ENCODE data around the gene BANF1.

The BANF1 gene, protein sequence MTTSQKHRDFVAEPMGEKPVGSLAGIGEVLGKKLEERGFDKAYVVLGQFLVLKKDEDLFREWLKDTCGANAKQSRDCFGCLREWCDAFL

DNA sequence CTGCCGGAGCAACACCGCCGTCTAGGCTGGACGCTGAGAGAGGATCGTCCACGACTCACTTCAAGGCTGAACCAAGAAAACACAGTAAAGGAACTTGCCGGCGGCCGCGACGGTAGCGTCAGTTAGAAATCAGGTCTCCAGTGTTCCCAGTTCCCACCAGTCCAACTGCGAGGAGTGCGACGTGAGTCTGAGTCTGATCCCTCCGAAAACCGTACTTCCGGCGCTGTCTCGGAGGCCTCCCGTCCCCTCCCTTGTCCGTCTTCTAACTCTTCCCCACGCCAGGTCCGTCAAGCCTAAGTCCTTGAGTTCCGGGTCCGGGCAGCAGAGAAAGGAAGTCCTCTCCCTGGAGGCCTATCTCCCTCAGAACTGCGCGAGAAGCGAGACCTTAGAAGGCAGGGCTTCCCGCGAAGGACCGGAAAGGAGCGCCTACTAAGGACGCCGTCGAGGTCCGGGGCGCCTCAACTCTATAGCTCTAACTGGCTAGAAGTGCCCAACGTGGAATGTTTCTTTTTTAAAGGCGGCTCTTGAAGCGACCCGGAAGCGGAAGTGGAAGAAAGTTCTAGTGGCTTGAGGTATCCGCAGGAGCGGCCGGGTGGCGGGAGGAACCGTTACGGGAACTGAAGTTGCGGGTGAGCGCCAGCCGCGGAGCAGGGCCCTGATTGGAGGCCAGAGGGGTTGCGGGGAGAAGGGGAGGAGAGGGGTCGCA, at the start of gene BANF1, which contains the start of gene EIF1AD:
Gene BANF1, plus strand, starts transcription at position 562 of the 706 bp plus-strand sequence. CDS start 748 bp downstream, outside the sequence.
Gene EIF1AD, minus strand, starts transcription at position 216 of the 706 bp plus-strand sequence. CDS start 1,768 bp downstream, outside the sequence.
- DNase-seq = peak; percentile 85

DNA sequence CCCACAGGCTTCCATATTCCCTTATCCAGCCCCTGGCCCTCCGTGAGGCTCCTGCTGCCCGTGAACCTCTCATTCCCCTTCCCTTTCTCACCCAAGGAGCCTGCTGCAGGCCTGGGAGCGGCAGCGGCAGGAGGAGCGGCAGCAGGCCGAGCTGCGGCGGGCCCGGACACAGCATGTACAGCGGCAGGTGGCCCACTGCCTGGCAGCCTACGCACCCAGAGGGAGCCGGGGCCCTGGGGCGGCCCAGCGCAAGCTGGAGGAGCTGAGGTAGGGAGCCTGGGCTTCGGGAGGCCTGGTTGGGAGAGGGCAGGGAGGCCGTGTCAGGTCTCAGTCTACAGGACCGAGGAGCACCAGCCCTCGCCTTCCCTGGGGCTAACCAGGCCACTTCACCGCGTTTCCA, 48.8 kb upstream of the BANF1 start:
- DNase-seq = no peak

DNA sequence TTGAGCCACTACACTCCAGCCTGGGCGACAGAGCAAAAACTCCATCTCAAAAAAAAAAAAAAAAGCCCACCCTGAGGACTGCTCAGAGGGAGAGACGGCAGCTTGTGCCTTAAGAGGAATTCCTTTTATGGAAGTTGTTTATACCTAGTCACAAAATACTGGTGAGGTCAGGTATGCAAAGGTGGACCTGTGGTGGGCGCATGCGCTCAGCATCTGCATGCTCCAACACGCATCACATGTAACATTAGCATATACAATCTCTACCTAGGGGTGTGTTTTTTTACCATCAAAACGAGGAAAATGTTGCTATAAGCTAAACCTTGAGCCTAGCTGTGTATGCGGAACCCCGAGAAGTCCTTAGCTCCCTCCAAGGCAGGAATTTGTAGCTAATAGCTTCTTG, 47.5 kb upstream of the BANF1 start:
- DNase-seq = no peak

DNA sequence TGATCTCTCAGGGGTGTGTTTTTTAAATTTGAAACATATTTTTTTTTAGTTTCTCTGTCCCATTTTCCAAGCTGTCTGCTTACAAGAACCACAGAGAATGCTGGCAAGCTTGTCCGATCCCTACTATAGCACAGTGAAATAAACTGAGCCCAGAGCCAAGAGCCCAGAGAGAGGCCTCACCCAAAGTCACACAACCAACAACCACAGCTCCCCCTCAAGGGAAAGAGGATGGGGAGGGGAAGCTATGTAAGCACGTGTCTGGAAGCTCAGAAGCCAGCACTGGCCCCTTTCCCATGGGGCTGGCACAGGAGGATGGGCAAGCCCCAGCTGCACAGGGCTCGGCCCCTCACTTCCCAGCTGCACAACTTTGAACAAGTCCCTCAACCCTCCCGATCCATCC, 44.0 kb upstream of the BANF1 start:
- DNase-seq = no peak

DNA sequence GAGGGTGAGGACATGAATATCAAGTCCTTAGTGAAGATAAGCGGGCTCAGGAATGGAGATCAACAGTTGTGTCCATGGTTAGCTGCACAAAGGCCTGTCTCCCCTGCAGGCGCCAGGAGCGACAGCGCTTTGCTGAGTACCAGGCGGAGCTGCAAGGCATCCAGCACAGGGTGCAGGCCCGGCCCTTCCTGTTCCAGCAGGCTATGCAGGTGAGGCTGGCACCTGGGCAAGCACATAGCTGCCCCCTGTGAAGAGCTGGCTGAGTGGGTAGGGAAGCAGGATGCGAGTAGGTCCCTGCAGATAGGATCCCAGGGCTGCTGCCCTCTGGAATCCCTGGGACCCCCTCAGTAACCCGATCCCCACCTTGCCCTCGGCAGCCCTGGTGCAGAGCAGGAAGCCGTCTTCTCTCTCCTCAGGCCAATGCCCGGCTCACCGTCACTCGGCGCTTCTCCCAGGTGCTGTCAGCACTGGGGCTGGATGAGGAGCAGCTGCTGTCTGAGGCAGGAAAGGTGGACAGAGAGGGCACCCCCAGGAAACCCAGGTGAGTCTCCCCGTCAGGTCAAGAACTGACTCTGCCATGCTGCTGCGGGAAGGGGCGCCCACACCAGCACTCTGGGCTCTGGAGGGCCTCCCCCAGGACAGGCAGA, 43.4 kb upstream of the BANF1 start:
- no peak for DNase-seq

DNA sequence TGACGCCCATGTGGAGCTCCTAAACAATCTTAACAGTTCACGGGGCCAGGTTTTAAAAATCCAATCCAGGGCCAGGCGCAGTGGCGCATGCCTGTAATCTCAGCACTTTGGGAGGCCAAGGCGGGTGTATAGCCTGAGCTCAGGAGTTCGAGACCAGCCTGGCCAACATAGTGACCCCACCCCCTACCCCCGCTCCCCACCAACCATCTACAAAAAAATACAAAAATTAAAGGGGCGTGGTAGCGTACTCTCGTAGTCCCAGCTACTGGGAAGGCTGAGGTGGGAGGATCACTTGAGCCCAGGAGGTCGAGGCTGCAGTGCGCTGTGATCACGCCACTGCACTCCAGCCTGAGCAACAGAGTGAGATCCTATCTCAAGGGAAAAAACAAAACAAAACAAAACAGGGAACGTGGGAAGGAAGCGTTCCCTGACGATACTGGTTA, 41.5 kb upstream of the BANF1 start:
- no peak for DNase-seq

DNA sequence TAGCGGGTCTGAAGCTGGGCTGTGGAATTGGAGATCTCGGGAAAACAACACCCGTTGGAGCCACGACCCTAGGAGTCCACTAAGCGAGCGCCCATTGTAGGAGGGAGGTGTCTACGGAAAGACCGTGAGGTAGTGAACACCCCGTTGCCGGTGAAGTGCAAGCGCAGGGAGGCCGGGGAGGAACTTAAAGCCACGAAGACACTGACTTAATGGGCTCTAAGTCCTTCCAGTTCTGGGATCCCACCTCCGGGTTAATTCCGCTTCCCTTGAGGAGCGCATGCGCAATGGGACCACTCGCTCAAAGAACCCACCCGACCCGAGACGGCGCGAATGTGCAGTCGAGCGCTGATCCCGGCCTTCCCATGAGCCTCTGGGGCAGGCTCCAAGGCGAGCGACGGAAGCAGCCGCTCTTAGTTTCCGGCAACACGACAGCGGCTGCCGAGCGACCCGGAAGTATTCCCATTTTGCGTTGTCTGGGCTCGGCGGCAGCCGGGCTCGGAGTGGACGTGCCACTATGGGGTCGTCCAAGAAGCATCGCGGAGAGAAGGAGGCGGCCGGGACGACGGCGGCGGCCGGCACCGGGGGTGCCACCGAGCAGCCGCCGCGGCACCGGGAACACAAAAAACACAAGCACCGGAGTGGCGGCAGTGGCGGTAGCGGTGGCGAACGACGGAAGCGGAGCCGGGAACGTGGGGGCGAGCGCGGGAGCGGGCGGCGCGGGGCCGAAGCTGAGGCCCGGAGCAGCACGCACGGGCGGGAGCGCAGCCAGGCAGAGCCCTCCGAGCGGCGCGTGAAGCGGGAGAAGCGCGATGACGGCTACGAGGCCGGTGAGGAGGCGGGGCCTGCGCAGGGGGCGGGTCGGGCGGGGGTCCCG, 40.8 kb upstream of the BANF1 start, which contains the start of gene SART1:
Gene SART1, plus strand, starts transcription at position 468 of the 874 bp plus-strand sequence. Its CDS starts 47 bp downstream, at position 515.
- peak; percentile 93 for DNase-seq

DNA sequence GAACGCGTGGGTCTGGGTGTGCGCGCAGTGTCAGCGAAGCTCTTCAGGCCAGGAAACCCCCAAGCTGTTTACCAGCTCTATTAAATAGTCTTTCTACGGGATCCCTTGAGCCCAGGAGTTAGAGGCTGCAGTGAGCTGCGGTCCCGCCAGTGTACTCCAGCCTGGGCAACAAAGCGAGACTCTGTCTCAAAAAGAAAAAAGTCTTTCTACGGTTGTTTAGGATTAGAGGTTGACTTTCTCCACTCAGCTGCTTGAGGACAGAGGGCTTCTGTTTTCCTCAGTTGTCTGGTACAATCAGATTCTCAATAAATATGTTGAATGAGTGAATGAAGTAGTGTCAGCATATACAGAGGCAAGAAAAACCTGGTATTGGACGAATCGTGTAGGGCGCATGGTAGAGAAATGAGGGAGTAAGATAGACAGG, 40.1 kb upstream of the BANF1 start:
- DNase-seq = no peak

DNA sequence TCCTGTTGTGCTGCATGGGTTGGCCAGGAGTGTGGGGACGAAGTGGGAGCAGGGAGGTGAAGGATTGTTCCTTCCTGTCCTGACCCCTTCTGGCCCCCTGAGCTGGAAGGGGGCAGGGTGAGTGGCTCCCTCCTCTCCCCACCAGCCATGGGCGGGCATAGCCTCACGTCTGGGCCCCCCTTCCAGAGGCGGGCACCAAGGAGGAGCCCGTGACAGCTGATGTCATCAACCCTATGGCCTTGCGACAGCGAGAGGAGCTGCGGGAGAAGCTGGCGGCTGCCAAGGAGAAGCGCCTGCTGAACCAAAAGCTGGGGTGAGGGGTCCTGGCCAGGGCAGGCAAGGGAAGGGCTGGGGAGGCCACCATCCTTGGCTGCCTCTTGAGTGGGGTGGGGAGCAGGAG, 37.4 kb upstream of the BANF1 start:
- DNase-seq = no peak

DNA sequence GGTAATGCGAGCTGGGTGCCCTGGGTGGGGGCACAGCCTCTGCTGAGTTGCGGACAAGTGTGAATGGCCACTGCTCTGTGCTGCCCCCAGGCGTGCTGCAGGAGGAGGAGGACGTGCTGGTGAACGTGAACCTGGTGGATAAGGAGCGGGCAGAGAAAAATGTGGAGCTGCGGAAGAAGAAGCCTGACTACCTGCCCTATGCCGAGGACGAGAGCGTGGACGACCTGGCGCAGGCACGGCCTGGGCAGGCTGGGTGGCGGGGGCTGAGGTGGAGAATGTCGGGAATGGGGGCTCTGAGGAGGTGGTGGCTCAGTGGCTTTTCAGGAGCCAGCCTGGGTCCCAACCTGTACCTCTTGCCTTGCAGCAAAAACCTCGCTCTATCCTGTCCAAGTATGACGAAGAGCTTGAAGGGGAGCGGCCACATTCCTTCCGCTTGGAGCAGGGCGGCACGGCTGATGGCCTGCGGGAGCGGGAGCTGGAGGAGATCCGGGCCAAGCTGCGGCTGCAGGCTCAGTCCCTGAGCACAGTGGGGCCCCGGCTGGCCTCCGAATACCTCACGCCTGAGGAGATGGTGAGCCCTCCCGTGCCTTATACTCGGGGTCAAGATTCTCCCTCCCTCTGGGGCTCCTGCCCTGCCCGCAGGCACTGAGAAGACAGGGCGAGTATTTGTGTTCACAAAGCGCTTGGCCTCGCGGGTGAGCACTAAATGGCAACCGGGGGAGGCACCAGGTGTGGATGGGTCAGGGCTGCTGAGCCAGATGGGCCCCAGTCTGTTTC, 36.1 kb upstream of the BANF1 start:
- DNase-seq = no peak

DNA sequence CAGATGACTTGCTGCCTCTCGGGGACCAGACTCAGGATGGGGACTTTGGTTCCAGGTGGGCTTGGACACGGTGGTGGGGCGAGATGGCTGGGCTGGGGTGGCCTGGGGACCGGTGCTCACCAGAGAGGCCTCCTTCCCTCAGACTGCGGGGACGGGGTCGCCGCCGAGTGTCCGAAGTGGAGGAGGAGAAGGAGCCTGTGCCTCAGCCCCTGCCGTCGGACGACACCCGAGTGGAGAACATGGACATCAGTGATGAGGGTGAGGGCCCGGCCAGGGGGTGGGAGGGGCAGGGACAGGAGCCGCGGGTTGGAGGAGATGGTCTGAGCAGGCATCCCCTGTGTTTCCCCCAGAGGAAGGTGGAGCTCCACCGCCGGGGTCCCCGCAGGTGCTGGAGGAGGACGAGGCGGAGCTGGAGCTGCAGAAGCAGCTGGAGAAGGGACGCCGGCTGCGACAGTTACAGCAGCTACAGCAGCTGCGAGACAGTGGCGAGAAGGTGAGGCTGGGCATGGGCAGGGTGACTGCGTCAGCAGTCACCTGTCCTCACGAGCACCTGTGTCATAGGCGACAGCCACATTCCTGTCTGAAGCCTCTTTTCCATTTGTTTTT, 34.9 kb upstream of the BANF1 start:
- DNase-seq = no peak

DNA sequence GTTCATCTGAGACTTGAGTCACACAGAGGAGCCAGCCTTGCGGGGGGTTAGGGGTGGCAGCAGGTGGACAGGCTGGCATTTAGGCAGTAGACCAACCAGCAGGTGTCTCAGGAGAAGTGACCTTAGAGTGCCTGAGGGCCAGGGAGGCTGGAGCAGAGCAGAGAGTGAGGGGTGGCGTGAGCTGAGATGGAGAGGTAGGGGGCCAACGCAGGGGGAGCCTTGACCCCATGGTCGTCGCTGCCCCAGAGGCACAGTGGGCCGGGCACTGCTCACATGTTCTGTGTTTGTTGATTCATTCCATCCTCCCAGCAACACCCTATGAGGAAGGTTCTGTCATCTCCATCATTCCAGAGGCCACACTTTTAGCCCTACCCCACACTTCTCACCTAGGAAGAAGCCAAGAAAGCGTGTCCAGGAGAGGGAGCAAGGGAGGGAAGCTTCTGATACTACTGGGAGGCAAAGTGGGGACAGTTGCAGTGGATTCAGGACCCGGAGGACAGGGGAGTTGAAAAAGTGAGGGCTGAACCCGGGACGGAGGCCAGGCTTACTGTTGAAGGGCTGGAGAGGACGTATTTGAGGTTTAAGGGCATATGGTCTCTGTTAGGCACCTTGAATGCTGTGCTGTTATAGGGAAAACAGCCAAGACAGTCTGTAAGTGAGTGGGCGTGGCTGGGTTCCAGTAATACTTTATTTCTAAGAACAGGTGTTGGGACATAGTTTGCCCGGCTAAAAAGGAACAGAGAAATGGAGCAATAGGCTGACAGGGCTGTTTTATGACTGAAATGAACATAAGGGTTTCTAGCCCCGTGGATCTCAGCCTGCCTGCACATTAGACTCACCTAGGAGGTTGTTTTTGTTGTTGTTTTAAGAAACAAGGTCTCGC, 33.5 kb upstream of the BANF1 start:
- no peak for DNase-seq

DNA sequence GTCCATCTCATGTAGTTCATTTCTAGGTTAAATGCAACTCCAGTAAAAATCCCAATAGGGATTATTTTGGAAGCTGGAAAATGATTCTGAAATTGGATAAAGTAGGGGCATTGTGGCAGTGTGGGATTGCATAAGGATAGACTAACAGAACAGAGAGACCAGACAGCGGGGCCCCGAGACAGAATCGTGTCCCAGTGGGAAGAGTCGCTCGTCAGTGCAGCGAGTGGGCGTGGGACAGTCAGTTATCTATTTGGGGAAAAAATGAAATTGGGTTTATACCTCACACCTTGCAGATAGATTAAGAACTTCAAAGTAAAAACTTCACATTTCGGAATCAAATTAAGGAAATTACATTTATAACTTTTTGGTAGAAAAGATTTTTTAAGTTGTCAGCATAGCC, 30.2 kb upstream of the BANF1 start:
- no peak for DNase-seq

DNA sequence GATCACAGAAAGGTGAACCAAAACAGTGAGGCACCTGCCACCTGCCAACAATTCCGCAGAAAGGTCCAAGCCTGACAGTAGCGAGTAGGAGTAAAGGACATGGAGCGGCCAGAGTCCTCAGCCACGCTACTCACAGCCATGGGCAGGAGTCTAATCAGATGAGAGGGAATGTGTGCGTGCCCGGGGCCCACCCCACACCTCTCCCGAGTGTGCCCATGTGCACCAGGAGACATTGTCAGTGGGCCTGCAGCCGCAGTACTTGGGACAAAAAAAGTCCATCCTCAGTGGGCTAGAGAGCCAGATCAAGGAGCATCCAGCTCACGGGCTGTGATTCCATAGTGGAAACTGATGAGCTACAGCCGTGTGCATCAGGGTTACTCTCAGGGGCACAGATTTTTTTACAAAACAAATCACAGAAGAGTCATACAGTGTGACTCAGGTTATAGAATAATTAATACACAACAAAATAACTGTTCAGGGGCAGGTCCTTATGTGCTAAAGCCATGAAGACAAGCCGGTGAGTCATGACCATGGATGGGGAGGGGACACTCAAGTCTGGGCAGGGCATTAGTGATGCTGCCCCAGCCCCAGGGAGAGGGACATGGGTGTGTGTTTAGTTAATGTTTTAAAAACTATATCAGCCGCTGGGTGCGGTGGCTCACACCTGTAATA, 28.7 kb upstream of the BANF1 start:
- no peak for DNase-seq

DNA sequence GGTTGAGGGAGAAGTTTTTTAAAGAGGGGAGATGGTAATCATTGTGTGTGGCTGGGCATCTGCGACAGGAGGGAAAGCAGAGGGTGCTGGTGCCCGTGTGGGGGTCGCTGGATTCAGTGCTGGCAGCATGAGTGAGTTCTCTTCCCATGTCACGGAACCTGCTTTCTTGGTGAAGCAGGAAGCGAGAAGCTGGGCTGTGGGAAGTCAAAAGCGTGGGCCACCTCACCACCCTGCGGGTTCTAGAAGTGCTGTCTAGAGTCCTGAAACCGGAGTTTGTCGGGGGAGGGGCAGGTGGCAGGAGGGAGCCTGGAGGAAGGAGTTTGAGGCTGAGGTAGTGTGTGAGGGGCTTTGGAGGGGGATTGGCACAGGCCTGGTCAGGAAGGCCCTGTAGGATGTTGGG, 26.5 kb upstream of the BANF1 start:
- DNase-seq = no peak

DNA sequence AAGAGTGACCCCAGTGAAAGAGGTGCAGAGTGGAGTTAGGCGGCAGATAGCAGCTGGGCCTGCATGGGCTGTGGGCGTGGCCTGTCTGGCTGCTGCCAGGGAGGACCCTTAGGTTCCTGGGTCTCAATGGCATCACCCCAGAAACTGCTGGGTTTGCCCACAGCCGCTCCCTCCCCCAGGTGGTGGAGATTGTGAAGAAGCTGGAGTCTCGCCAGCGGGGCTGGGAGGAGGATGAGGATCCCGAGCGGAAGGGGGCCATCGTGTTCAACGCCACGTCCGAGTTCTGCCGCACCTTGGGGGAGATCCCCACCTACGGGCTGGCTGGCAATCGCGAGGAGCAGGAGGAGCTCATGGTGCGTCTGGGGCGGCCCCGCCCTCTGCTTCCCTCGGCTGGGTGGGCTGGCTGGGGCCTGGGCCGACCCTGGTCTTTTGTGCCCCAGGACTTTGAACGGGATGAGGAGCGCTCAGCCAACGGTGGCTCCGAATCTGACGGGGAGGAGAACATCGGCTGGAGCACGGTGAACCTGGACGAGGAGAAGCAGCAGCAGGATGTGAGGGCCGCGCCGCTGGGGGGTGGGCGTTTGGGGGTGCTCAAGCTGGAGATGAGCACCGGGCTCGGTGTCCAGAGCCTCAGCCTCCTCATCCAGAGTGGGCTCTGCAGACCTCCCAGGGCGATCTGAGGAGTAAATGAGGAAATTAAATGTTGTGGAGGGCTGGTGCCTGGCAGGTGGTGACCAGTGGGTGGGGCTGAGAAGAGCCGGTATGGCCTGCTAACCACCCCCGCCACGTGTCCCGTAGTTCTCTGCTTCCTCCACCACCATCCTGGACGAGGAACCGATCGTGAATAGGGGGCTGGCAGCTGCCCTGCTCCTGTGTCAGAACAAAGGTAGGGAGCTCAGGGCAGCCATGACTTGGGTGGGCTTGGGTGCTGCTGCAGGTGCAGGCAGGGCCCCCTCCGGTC, 25.8 kb upstream of the BANF1 start:
- DNase-seq = no peak

DNA sequence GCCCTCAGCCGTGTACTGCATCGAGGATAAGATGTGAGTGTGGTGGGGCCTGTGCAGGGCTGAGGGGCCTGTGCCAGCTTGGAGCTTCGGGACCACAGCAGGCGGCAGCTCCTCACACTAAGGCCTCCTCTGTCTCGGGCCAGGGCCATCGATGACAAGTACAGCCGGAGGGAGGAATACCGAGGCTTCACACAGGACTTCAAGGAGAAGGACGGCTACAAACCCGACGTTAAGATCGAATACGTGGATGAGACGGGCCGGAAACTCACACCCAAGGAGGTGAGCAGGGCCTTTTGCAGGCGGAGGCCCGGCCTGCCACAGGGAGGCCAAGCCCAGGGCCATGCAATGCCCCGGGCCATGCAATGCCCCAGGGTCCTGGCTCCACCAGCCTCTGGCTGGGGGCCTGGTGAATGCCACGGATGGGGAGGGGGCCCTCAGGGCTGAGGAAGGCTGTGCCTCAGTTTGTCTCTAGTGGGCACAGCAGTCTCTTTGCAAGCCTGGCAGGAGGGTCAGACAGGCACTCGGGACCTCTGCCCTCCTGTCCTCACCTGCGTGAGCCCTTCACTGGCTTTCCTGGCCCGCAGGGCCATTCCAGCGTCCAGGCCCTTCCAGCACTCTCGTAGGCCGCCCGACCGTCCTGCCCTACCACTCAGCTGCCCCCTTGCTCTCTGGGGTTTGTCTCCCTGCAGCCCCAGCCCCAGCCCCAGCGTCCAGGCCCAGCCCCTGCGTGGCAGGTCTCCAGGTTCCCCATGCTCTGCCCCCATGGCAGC, 24.5 kb upstream of the BANF1 start:
- DNase-seq = no peak
